CD4-positive, CD25-positive, alpha-beta regulatory T cell (primary cell): ENCODE measurements around the gene RPL39L. TPM values are rescaled to one million over a fixed set of nuclear protein-coding genes. Genes with fewer than 3 reads are reported as not detected.

ENCODE experiments used
- ATAC-seq, 2 donors: fragments of 150-1000 bp; cut with Tn5 transposase; one replicate each; pipeline ENCODE4 v1.10.0; 2021; ENCODE audit warnings: low read depth in 2 of 2, moderate number of reproducible peaks in 2 of 2, moderate library complexity in 1 of 2
- DNase-seq, 3 donors: peaks; one replicate each; pipeline versions ENCODE4 v3.0.0 to v3.0.0-alpha.2; 2012 to 2022; ENCODE audit warnings: mixed read lengths in 1 of 3
- H3K27ac ChIP-seq: one replicate; pipeline ENCODE4 v1.7.0; 2013; ENCODE audit warnings: mild to moderate bottlenecking, low read length; ENCODE audit not compliant: insufficient read depth, poor library complexity, severe bottlenecking
- H3K27me3 ChIP-seq: one replicate; pipeline ENCODE4 v1.7.0; 2013; ENCODE audit warnings: low read length; ENCODE audit not compliant: control insufficient read depth, insufficient read depth
- H3K36me3 ChIP-seq: one replicate; pipeline ENCODE4 v1.7.0; 2013; ENCODE audit warnings: mild to moderate bottlenecking, low read length, moderate library complexity; ENCODE audit not compliant: control insufficient read depth, insufficient read depth
- H3K4me1 ChIP-seq: 2 replicates; pipeline ENCODE4 v1.7.0; 2013; ENCODE audit warnings: mild to moderate bottlenecking, low read length; ENCODE audit not compliant: insufficient read depth, control insufficient read depth, poor library complexity, severe bottlenecking
- H3K4me3 ChIP-seq: one replicate; pipeline ENCODE4 v1.7.0; 2013; ENCODE audit warnings: low read depth, mild to moderate bottlenecking, low read length, moderate library complexity
- H3K9me3 ChIP-seq, 2 experiments: 1 replicate in 1 of 2; 2 replicates in 1 of 2; pipeline ENCODE4 v1.7.0; 2013; ENCODE audit warnings: low read length in 2 of 2, mild to moderate bottlenecking in 1 of 2, moderate library complexity in 1 of 2; ENCODE audit not compliant: control insufficient read depth in 2 of 2
- H3K27ac Mint-ChIP-seq, 3 donors: one replicate each; pipeline ENCODE4 v1.8.0; 2020 to 2022; ENCODE audit warnings: mild to moderate bottlenecking in 3 of 3, mixed read lengths in 3 of 3, moderate library complexity in 2 of 3
- H3K27me3 Mint-ChIP-seq: one replicate; pipeline ENCODE4 v1.8.0; 2022; ENCODE audit warnings: mild to moderate bottlenecking, mixed read lengths
- H3K36me3 Mint-ChIP-seq: one replicate; pipeline ENCODE4 v1.8.0; 2020; ENCODE audit warnings: mixed read lengths
- H3K4me1 Mint-ChIP-seq, 4 donors: one replicate each; pipeline ENCODE4 v1.8.0; 2020 to 2022; ENCODE audit warnings: mixed read lengths in 4 of 4, mild to moderate bottlenecking in 1 of 4
- H3K4me3 Mint-ChIP-seq, 4 donors: one replicate each; pipeline ENCODE4 v1.8.0; 2020 to 2022; ENCODE audit warnings: mild to moderate bottlenecking in 4 of 4, mixed read lengths in 4 of 4, moderate library complexity in 3 of 4
- H3K9me3 Mint-ChIP-seq, 7 donors: one replicate each; pipeline ENCODE4 v1.8.0; 2020 to 2022; ENCODE audit warnings: mixed read lengths in 7 of 7, mild to moderate bottlenecking in 3 of 7, moderate library complexity in 2 of 7
- polyA plus RNA-seq, 4 donors: library from polyadenylated mRNA; unstranded; fragments of 300-500 nt; fragmentation: Illumina TruSeq; gene quantifications; one replicate each; pipeline ENCODE4 v1.2.3, GENCODE V29; 2021
- total RNA-seq: library from RNA; stranded (reverse); gene quantifications from one replicate; pipeline ENCODE4 v1.2.3, GENCODE V29; 2022

The RPL39L gene
- total and polyA plus RNA-seq, 5 donors from 2014 or later = 4.2 to 43.7 (median 27.7) TPM

GRCh38 chr3:187093320-187093719 lies 46.0 kb downstream of the RPL39L start:
- no peak for ATAC-seq
- H3K9me3 ChIP-seq = peaks cover 10 to 16% of the 10 kb centered on the region in 2 experiments
- Mint-ChIP-seq H3K36me3 (peaks cover 9% of the 10 kb centered on the region), H3K4me1 (peaks cover 4 to 7% (median 6%) of the 10 kb centered on the region in 4 donors), H3K27ac (no peak overlapping the region), H3K27me3 (no peaks in the 10 kb centered on the region), H3K4me3 (no peak overlapping the region), H3K9me3 (peaks cover under 1 to 27% (median 10%) of the 10 kb centered on the region in 7 donors)
- no peaks in the 10 kb centered on the region for H3K4me1 ChIP-seq
- no peak for DNase-seq
- H3K4me3 ChIP-seq = no peak overlapping the region
- H3K27me3 ChIP-seq = no peaks in the 10 kb centered on the region
- H3K36me3 ChIP-seq = no peaks in the 10 kb centered on the region
- no peak overlapping the region for H3K27ac ChIP-seq

- peaks cover 3% of the 10 kb centered on the region for H3K4me1 ChIP-seq
- DNase-seq (no peak), ATAC-seq (no peak)
- no peaks in the 10 kb centered on the region for H3K27me3 ChIP-seq
- H3K27ac ChIP-seq = no peak overlapping the region
- H3K9me3 ChIP-seq = peaks cover 20 to 23% of the 10 kb centered on the region in 2 experiments
- H3K36me3 ChIP-seq = no peaks in the 10 kb centered on the region
- H3K4me1 Mint-ChIP-seq = peaks cover 8 to 15% (median 10%) of the 10 kb centered on the region in 4 donors
- no peaks in the 10 kb centered on the region for H3K27me3 Mint-ChIP-seq
- H3K27ac Mint-ChIP-seq = no peak overlapping the region
- H3K9me3 Mint-ChIP-seq = peaks cover 1 to 30% (median 14%) of the 10 kb centered on the region in 7 donors
- H3K4me3 Mint-ChIP-seq = no peak overlapping the region
- H3K4me3 ChIP-seq = no peak overlapping the region
- H3K36me3 Mint-ChIP-seq = peaks cover 10% of the 10 kb centered on the region
Measured at GRCh38 chr3:187088701-187089100, 50.6 kb downstream of the RPL39L start.

DNA sequence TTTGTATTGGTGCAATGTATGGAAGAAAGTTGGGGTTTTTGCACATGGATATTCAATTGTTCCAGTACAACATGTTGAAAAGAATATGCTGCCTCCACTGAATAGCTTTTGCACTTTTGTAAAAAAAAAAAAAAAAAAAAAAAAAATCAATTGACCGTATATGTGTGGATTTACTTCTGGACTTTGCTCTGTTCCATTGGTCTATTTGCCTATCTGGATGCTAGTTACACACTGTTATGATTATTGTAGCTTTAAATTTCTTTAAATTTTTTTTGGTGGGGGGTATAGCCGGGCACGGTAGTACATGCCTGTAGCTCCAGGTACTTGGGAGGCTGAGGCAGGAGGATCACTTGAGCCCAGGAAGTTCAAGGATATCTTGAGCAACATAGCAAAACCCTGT lies 52.5 kb downstream of the RPL39L start:
- peaks cover 8 to 15% (median 10%) of the 10 kb centered on the region in 4 donors for H3K4me1 Mint-ChIP-seq
- H3K36me3 Mint-ChIP-seq = peaks cover 7% of the 10 kb centered on the region
- Histone ChIP-seq H3K27me3 (no peaks in the 10 kb centered on the region), H3K36me3 (no peaks in the 10 kb centered on the region), H3K4me1 (peaks cover 3% of the 10 kb centered on the region), H3K9me3 (peaks cover 15 to 18% of the 10 kb centered on the region in 2 experiments), H3K4me3 (no peak overlapping the region), H3K27ac (no peak overlapping the region)
- no peak for DNase-seq
- H3K4me3 Mint-ChIP-seq = no peak overlapping the region
- peaks cover 1 to 26% (median 9%) of the 10 kb centered on the region in 7 donors for H3K9me3 Mint-ChIP-seq
- no peaks in the 10 kb centered on the region for H3K27me3 Mint-ChIP-seq
- no peak overlapping the region for H3K27ac Mint-ChIP-seq
- ATAC-seq = no peak

GRCh38 chr3:187085933-187086332 lies 53.4 kb downstream of the RPL39L start:
- Mint-ChIP-seq H3K27ac (no peak overlapping the region), H3K9me3 (peaks cover 1 to 24% (median 9%) of the 10 kb centered on the region in 7 donors), H3K4me1 (peaks cover 9 to 15% (median 10%) of the 10 kb centered on the region in 4 donors), H3K4me3 (no peak overlapping the region), H3K36me3 (peaks cover 7% of the 10 kb centered on the region), H3K27me3 (no peaks in the 10 kb centered on the region)
- H3K27me3 ChIP-seq = no peaks in the 10 kb centered on the region
- H3K4me1 ChIP-seq = peaks cover 3% of the 10 kb centered on the region
- no peak overlapping the region for H3K4me3 ChIP-seq
- H3K27ac ChIP-seq = no peak overlapping the region
- DNase-seq (no peak), ATAC-seq (no peak)
- peaks cover 15 to 18% of the 10 kb centered on the region in 2 experiments for H3K9me3 ChIP-seq
- H3K36me3 ChIP-seq = no peaks in the 10 kb centered on the region

- ATAC-seq (no peak), DNase-seq (no peak)
- Mint-ChIP-seq H3K4me3 (no peak overlapping the region), H3K27ac (peak overlapping the region in 1 of 3 donors; percentile 13), H3K27me3 (no peaks in the 10 kb centered on the region), H3K4me1 (peaks cover 9 to 15% (median 11%) of the 10 kb centered on the region in 4 donors), H3K36me3 (peaks cover 7% of the 10 kb centered on the region), H3K9me3 (peaks cover 1 to 23% (median 9%) of the 10 kb centered on the region in 7 donors)
- Histone ChIP-seq H3K4me3 (no peak overlapping the region), H3K9me3 (peaks cover 15 to 18% of the 10 kb centered on the region in 2 experiments), H3K36me3 (no peaks in the 10 kb centered on the region), H3K27me3 (no peaks in the 10 kb centered on the region), H3K4me1 (peaks cover 3% of the 10 kb centered on the region), H3K27ac (no peak overlapping the region)
Measured at GRCh38 chr3:187085021-187085666, 54.2 kb downstream of the RPL39L start.

GRCh38 chr3:187084580-187084979 lies 54.7 kb downstream of the RPL39L start:
- H3K4me3 ChIP-seq = no peak overlapping the region
- no peaks in the 10 kb centered on the region for H3K27me3 ChIP-seq
- Mint-ChIP-seq H3K27me3 (no peaks in the 10 kb centered on the region), H3K4me3 (peak overlapping the region in 2 of 4 donors; percentile 3 to 24), H3K4me1 (peaks cover 9 to 15% (median 13%) of the 10 kb centered on the region in 4 donors), H3K36me3 (peaks cover 7% of the 10 kb centered on the region), H3K27ac (peak overlapping the region; percentile 13 to 87 (median 35)), H3K9me3 (peaks cover 1 to 21% (median 9%) of the 10 kb centered on the region in 7 donors)
- no peak for ATAC-seq
- peaks cover 15 to 18% of the 10 kb centered on the region in 2 experiments for H3K9me3 ChIP-seq
- DNase-seq = no peak
- H3K27ac ChIP-seq = no peak overlapping the region
- no peaks in the 10 kb centered on the region for H3K36me3 ChIP-seq
- peaks cover 3% of the 10 kb centered on the region for H3K4me1 ChIP-seq

- no peak overlapping the region for H3K4me3 ChIP-seq
- peaks cover 9 to 15% (median 13%) of the 10 kb centered on the region in 4 donors for H3K4me1 Mint-ChIP-seq
- peaks cover 1 to 19% (median 9%) of the 10 kb centered on the region in 7 donors for H3K9me3 Mint-ChIP-seq
- DNase-seq (no peak), ATAC-seq (no peak)
- no peaks in the 10 kb centered on the region for H3K27me3 ChIP-seq
- H3K27ac ChIP-seq = no peak overlapping the region
- peaks cover 14 to 18% of the 10 kb centered on the region in 2 experiments for H3K9me3 ChIP-seq
- H3K4me3 Mint-ChIP-seq = peak overlapping the region in 1 of 4 donors; percentile 24
- H3K4me1 ChIP-seq = peaks cover 3% of the 10 kb centered on the region
- H3K27me3 Mint-ChIP-seq = no peaks in the 10 kb centered on the region
- H3K27ac Mint-ChIP-seq = peak overlapping the region in 2 of 3 donors; percentile 13 to 35
- H3K36me3 Mint-ChIP-seq = peaks cover 7% of the 10 kb centered on the region
- H3K36me3 ChIP-seq = peaks cover 3% of the 10 kb centered on the region
Measured at GRCh38 chr3:187084126-187084525, 55.2 kb downstream of the RPL39L start.
